Measurements from ENCODE around the gene F12.

- TF ChIP-seq CTCF (IDR thresholded peaks at IDR 0.05) = no peak
- TF ChIP-seq EZH2phosphoT487 (IDR thresholded peaks at IDR 0.05) = no peak
Observed at GRCh38 chr5:177458912-177459350, 49.6 kb upstream of the F12 start.

Data from neural progenitor cell (in vitro differentiated cells).